Mucosa of stomach (tissue), 1 donor: ENCODE results near the gene CHTF18.
"Not testable (repeated sequence)": the region's sequence is repeated elsewhere in the genome, so short reads cannot be mapped to it uniquely, and the experiment has no call there.

Experiments
- H3K27me3 ChIP-seq: one replicate; pipeline ENCODE4 v1.7.0; 2013; ENCODE audit warnings: mild to moderate bottlenecking, low read length; ENCODE audit not compliant: control insufficient read depth, insufficient read depth
- H3K36me3 ChIP-seq: one replicate; pipeline ENCODE4 v1.7.0; 2013; ENCODE audit warnings: low read length; ENCODE audit not compliant: control insufficient read depth, insufficient read depth
- H3K4me1 ChIP-seq: one replicate; pipeline ENCODE4 v1.7.0; 2013; ENCODE audit warnings: mild to moderate bottlenecking, low read length; ENCODE audit not compliant: control insufficient read depth, insufficient read depth
- H3K4me3 ChIP-seq: one replicate; pipeline ENCODE4 v1.7.0; 2013; ENCODE audit warnings: low read length
- H3K9ac ChIP-seq: one replicate; pipeline ENCODE4 v1.7.0; 2013; ENCODE audit warnings: mild to moderate bottlenecking, low read length, moderate library complexity
- H3K9me3 ChIP-seq: one replicate; pipeline ENCODE4 v1.7.0; 2013; ENCODE audit warnings: mild to moderate bottlenecking, low read length, moderate library complexity; ENCODE audit not compliant: control insufficient read depth
- donor health status: Pancreatic carcinoma.

CHTF18 gene

DNA sequence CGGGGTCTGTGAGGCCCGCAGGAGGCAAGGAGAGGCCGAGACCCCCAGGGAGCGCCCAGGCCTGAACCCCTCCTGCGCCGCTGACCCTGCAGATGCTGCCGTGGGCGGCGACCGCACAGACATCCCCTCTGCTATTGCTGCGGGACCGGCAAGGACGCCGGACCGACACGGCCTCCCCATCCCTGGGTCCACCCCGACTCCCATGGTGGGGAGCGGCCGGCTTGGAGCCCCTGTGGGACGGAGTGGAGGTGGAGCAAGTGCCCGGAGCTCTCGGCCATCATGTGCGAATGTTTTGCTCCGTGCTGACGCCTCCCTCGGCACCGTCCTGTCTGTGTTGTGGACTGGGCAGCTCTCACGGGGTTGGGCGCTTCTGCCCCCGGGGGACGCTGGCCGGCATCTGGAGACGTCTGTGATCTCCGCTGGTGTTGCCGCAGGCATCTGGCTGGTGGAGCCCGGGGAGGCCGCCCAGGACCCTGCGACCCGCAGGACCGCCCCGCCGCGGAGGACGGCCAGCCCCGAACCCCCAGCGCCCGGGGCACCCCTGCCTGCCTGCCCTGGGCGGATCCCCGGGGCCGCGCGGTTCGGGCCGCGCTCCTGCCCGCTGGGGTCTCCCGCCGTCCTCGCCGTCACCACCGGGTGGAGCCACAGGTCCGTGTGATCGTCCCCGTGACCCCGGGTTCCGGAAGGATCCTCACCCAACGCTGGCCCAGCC is 24.9 kb downstream of the CHTF18 start:
- peaks cover 28% of the 10 kb centered on the region for H3K27me3 ChIP-seq
- H3K4me3 ChIP-seq = no peak overlapping the region
- no peak overlapping the region for H3K9ac ChIP-seq

DNA sequence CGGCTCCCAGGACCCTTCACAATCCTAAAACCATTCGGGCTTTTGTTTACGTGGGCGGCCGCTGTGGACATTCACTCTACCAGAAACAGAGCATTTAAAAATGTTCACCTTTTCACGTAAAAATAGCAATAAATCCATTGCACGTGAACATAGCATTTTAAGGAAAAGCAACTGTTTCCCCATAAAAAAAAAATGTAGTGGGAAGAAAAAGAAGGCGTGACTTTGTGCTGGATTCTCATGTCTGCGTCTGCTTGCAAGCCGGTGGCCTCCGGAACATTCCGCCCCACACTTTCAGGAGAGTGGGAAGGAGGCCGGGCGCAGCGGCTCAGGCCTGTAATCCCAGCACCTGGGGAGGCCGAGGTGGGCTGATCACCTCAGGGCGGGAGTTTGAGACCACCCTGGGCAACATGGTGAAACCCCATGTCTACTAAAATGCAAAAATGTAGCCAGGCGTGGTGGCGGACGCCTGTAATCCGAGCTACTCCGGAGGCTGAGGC is 25.5 kb downstream of the CHTF18 start:
- Histone ChIP-seq H3K4me1 (no peaks in the 10 kb centered on the region), H3K36me3 (no peaks in the 10 kb centered on the region), H3K4me3 (no peak overlapping the region), H3K9me3 (no peaks in the 10 kb centered on the region), H3K9ac (no peak overlapping the region), H3K27me3 (peaks cover 28% of the 10 kb centered on the region)

More for the DNA sequence above, 24.9 kb downstream of the CHTF18 start:
- Histone ChIP-seq H3K36me3 (no peaks in the 10 kb centered on the region), H3K9me3 (no peaks in the 10 kb centered on the region), H3K4me1 (peaks cover 5% of the 10 kb centered on the region)

DNA sequence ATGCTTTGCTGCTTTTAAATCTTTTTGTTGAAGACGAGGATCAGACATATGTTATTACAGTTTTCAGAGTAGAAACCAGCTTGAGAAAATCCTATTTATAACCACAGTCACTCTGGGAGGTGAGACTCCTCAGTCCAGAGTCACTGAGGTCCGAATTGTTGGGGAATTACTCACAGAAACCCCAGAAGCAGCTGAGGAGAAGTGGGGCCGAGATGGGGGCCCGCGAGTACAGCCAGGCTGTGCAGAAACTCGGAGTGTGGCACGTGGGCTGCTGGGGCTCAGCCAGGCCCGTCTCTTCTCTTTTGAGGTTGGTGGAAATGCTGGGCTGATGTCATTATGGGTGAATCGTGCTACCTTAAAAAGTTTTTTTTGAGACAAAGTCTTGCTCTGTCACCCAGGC is 26.6 kb downstream of the CHTF18 start:
- Histone ChIP-seq H3K27me3 (peaks cover 28% of the 10 kb centered on the region), H3K9ac (no peak overlapping the region), H3K9me3 (no peaks in the 10 kb centered on the region), H3K36me3 (no peaks in the 10 kb centered on the region), H3K4me1 (no peaks in the 10 kb centered on the region), H3K4me3 (no peak overlapping the region)

DNA sequence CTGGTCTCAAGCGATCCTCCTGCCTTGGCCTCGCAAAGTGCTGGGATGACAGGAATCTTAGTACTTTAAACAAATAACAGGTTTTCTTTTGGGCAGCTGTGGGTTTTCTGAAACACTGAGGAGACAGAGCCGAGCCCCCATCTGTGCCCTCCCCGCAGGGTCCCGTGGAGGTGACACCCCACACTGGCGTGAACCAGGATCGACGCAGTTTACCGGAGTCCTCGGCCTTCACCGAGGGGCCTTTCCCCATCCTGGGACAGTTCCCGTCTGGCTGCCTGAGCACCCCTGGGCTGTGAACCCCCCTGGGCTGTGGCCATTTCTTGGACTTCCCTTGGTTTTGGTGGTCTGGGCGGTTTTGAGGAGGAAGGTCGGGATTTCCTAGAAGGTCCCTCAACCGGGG is 27.4 kb downstream of the CHTF18 start:
- no peak overlapping the region for H3K9ac ChIP-seq
- no peaks in the 10 kb centered on the region for H3K9me3 ChIP-seq
- H3K27me3 ChIP-seq = peaks cover 30% of the 10 kb centered on the region
- no peaks in the 10 kb centered on the region for H3K4me1 ChIP-seq
- no peaks in the 10 kb centered on the region for H3K36me3 ChIP-seq
- H3K4me3 ChIP-seq = no peak overlapping the region

DNA sequence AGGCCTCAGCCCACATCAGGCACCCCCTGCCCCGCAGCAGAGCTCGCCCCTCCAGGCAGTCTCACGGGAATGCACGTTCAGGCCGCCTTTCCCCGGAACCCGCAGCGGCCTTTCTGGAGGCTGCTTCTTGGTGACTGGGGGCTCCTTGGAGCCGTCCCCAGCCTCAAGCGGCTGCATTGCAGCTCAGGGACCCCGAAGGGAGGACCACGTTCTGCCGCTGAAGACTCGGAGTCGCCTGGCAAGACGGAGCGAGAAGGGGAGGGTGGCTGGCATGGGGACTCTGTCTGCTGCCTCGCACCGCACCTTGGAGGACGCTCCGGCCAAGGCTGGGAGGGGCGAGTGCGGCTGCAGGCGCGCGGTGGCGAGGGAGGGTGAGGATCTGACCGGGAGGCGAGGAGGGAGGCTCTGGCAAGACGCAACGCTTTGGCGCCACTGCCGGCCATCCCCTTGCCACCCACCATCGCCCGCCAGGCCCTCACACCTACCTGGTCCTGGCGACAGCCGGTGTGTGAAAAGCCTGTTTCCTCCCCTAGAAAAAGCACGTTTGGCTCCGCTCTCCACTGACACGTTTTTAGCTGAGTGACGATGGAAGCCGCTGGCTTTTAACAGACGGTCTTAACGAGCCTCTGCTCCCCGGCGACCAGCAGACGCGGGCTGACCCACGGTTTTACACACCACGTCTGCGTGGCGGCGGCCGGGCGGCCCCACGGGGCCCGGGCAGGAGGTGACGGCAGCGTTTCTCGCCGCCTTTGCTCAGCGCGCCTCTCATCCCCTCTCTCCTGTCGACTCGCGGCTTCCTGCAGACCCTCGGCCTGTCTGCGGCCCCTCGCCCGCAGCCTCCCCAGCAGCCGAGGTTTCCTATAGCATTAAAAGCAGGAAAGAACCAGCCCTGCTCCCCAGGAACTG is 28.8 kb downstream of the CHTF18 start:
- no peaks in the 10 kb centered on the region for H3K36me3 ChIP-seq
- H3K9ac ChIP-seq = no peak overlapping the region
- peaks cover 27% of the 10 kb centered on the region for H3K27me3 ChIP-seq
- H3K4me3 ChIP-seq = no peak overlapping the region
- no peaks in the 10 kb centered on the region for H3K4me1 ChIP-seq
- no peaks in the 10 kb centered on the region for H3K9me3 ChIP-seq

DNA sequence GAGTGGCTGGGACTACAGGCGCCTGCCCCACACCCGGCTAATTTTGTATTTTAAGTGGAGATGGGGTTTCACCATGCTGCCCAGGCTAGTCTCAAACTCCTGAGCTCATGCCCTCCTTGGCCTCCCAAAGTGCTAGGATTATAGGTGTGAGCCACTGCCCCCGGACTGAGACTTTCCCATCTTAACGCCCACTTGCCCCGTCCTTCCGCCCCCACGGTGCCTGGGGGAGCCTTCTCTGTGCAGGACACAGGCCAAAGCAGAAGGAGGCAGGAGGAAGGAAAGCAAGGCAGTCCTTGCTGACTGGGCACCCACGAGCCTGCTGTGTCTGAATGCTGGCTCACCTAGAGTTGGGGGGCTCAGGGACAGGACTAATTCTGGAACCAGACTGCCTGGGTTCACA is 29.7 kb downstream of the CHTF18 start:
- peaks cover 21% of the 10 kb centered on the region for H3K27me3 ChIP-seq
- no peak overlapping the region for H3K9ac ChIP-seq
- no peak overlapping the region for H3K4me3 ChIP-seq
- no peaks in the 10 kb centered on the region for H3K4me1 ChIP-seq
- no peaks in the 10 kb centered on the region for H3K9me3 ChIP-seq
- no peaks in the 10 kb centered on the region for H3K36me3 ChIP-seq

DNA sequence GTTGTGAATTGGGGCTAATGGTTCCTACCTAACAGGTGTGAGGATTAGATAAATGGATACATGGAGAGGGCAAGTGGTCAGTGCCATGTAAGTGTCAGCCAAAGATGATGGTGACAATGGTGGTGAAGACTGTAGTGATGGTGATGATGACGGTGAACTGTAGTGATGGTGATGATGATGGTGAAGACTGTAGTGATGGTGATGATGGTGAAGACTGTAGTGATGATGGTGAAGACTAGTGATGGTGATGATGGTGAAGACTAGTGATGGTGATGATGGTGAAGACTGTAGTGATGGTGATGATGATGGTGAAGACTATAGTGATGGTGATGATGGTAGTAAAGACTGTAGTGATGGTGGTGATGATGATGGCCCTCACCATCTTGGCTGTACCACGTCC is 30.2 kb downstream of the CHTF18 start:
- Histone ChIP-seq H3K9me3 (no peaks in the 10 kb centered on the region), H3K36me3 (no peaks in the 10 kb centered on the region), H3K4me1 (no peaks in the 10 kb centered on the region), H3K27me3 (peaks cover 17% of the 10 kb centered on the region), H3K4me3 (no peak overlapping the region), H3K9ac (no peak overlapping the region)

DNA sequence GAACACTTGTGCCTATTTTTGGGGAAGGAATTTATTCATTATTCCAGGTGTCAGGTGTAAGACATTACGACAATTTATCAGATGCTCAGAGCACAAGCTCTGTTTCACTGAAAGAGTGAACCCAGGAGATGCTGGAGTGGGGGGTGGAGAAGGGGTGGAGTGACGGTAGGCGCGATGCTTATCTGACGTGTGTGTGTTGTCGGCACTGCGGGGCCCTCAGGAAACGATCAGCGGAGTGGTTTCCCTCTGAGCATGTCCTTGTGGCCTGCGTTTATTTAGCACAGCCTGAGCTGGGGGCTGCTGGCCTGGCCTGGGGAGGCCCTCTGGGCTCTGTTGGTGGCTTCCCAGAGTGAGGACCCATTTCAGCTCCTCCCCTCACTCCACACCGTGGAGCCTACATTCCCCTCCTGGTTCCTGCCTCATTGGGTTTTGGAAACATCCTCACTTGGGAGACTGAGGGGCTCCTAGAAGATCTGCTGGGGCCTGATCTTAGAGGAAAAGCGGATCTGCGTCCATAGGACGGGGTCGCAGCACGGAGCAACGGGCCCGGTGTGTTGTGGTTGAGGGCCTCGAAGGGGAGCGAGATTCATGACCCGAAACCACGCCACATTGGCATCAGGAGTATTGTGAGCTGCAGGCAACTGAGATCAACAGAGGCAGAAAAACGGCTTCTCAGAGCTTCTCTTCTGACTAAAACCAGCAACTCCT is 31.1 kb downstream of the CHTF18 start:
- no peaks in the 10 kb centered on the region for H3K4me1 ChIP-seq
- no peak overlapping the region for H3K4me3 ChIP-seq
- H3K9me3 ChIP-seq = no peaks in the 10 kb centered on the region
- no peak overlapping the region for H3K9ac ChIP-seq
- H3K36me3 ChIP-seq = no peaks in the 10 kb centered on the region
- H3K27me3 ChIP-seq = peaks cover 10% of the 10 kb centered on the region

DNA sequence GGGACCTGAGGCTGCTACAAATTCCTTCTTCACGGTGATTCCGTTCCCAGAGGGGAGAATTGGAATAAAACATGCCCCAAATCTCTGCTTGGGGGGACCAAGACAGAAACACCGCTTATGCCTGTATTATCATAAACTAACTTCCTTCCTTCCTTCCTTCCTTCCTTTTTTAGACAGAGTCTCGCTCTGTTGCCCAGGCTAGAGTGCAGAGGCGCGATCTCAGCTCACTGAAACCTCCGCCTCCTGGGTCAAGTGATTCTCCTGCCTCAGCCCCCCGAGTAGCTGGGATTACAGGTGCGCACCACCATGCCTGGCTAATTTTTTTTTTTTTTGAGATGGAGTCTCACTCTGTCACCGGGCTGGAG is 31.6 kb downstream of the CHTF18 start:
- not testable (repeated sequence) for H3K9me3 ChIP-seq, H3K27me3 ChIP-seq, H3K36me3 ChIP-seq, H3K4me1 ChIP-seq, H3K9ac ChIP-seq, H3K4me3 ChIP-seq

DNA sequence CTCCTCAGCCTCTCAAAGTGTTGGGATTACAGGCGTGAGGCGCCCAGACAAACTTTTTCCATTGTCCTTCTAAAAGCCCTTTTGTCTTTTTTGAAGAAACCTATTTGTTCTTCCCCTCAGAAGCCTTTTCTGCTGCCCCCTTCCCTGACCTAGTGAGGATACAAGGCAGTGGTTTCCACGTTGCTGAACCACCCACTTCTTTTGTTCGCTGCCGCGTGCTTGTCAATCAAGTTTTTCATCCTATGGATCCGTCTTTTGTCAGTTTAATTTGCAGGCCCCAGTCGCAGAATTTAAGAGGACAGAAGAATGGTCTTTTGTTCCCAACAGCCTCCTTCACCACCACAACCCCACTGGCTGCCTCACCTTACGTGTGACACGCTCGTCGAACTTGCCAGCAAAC is 32.3 kb downstream of the CHTF18 start:
- H3K4me3 ChIP-seq = no peak overlapping the region
- H3K27me3 ChIP-seq = peaks cover 8% of the 10 kb centered on the region
- H3K4me1 ChIP-seq = no peaks in the 10 kb centered on the region
- no peaks in the 10 kb centered on the region for H3K36me3 ChIP-seq
- no peaks in the 10 kb centered on the region for H3K9me3 ChIP-seq
- no peak overlapping the region for H3K9ac ChIP-seq

DNA sequence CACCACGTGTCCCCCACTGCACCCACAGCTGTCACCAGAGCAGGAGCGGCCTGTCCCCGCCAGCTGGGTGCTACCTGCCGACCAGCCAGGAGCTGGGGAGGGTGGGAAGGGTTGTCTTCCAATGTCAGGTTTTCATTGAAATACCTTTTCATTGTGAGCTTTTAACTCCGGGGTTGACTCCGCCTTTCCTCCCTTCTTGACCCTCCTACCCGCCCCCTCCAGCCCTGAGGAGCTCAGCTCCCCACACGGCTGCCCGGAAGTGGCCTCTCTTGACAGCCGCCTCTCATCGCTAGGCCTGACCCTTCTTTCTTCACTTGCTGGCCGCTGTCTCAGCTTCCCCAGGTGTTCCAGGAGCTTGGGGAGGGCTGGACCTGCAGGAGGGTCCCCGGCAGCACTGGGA is 33.3 kb downstream of the CHTF18 start:
- Histone ChIP-seq H3K4me1 (no peaks in the 10 kb centered on the region), H3K9me3 (no peaks in the 10 kb centered on the region), H3K4me3 (no peak overlapping the region), H3K27me3 (peaks cover 7% of the 10 kb centered on the region), H3K9ac (no peak overlapping the region), H3K36me3 (no peaks in the 10 kb centered on the region)
